Dermis microvascular lymphatic vessel endothelial cell (primary cell): Measurements from ENCODE around the gene PDE4A. TPM values are rescaled to one million over a fixed set of nuclear protein-coding genes. Genes with fewer than 3 reads are reported as not detected.
"Not testable (repeated sequence)": the region's sequence is repeated elsewhere in the genome, so short reads cannot be mapped to it uniquely, and the experiment has no call there.

ENCODE experiments used
- DNase-seq, 2 donors: peaks; one replicate each; pipeline versions ENCODE4 v3.0.0 to v3.0.0-alpha.2; 2010; ENCODE audit warnings: low read depth in 2 of 2
- total RNA-seq: library from RNA; depleted of rRNA; stranded (reverse); fragments of >200 nt; gene quantifications from 2 replicates; pipeline ENCODE4 v1.2.1, GENCODE V29; 2014

The PDE4A gene
- total RNA-seq, 1 donor from 2014 or later = 1.3 TPM

DNA sequence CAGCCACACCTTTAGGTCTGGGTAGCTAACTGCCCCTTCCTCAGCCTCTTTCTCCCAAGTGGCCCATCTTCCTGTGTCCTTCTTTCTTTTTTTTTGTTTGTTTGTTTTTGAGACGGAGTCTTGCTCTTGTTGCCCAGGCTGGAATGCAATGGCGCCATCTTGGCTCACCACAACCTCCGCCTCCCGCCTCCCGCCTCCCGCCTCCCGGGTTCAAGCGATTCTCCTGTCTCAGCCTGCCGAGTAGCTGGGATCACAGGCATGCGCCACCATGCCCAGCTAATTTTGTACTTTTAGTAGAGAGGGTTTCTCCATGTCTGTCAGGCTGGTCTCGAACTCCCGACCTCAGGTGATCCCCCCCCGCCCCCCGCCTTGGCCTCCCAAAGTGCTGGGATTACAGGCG, 41.7 kb downstream of the PDE4A start:
- DNase-seq = not testable (repeated sequence)

DNA sequence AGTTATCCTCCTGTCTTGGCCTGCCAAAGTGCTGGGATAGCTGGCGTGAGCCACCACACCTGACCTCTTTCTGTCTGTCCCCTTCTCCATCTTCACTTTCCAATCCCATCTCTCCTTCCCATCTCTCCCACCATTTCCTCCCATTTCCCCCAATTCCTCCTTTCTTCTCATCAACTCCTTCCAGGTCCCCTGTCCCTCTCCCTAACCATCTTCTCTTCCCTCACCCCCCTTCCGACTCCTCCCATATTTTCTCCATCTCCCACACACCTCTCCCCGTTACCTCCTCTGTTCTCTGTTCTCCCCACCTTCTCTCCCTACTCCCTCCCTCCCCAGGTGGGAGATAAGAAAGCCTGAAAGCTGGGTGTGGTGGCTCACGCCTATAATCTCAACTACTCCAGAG, 42.2 kb downstream of the PDE4A start:
- no peak for DNase-seq

DNA sequence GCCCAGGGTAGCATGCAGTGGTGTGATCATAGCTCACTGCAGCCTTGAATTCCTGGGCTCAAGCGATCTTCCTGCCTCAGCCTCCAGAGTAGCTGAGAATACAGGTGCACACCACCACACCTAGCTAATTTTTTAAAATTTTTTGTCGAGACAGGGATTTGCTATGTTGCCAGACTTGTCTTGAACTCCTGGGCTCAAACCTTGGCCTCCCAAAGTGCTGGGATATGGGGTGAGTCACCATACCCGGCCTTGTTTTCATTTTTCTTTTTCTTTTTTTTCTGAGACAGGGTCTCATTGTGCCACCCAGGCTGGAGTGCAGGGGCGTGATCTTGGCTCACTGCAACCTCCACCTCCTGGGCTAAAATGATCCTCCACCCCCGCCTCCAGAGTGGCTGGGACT, 44.1 kb downstream of the PDE4A start:
- no peak for DNase-seq

GRCh38 chr19:10467104-10467706, 46.9 kb downstream of the PDE4A start:
- DNase-seq = no peak

GRCh38 chr19:10468133-10468532, 47.8 kb downstream of the PDE4A start:
- no peak for DNase-seq

GRCh38 chr19:10471909-10472308, 51.6 kb downstream of the PDE4A start:
- DNase-seq = peak in 1 of 2 donors; percentile 52

DNA sequence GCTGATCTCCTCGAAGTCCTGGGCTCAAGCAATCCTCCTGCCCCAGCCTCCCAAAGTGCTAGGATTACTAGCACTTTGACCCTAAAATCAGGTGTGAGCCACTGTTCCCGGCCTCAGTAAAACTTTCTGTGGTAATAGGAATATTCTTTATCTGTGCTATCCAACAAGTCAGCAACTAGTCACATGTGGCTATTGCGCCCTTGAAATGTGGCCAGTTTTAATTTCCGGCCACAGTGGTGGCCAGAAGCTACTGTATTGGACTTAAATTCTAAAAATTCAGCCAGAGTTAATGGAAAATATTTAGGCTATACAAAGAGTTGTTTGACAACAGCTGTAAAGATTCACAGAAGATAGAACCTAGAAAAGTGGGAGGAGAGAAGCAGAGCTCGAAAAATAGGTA, 52.9 kb downstream of the PDE4A start:
- no peak for DNase-seq

GRCh38 chr19:10474962-10475451, 54.7 kb downstream of the PDE4A start:
- DNase-seq = no peak

- DNase-seq = no peak
Measured at GRCh38 chr19:10478476-10478875, 58.1 kb downstream of the PDE4A start.

DNA sequence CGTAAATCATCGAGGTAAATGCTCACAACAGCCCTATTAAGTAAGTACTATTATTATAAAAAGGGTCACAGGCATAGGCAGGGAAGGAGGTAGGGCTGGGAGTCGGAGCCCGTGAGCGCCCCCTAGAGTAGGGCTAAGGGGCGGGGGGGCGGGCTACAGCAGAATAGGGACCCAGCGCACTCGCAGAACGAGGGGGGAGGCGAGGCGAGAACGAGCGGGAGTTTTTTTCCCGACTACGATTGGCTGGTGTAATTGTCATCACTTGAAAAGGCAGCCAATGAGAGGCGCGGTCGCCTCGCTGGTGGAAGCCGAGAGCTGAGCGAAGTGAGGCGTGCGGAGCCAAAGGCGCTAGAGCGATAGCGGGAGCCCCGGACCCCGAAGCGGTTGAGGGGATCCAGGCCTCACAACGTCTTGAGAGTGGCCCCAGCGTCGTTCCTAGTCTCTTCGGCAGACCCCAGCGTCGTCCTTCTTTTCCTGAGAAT, 58.6 kb downstream of the PDE4A start:
- peak; percentile 88 to 95 for DNase-seq

DNA sequence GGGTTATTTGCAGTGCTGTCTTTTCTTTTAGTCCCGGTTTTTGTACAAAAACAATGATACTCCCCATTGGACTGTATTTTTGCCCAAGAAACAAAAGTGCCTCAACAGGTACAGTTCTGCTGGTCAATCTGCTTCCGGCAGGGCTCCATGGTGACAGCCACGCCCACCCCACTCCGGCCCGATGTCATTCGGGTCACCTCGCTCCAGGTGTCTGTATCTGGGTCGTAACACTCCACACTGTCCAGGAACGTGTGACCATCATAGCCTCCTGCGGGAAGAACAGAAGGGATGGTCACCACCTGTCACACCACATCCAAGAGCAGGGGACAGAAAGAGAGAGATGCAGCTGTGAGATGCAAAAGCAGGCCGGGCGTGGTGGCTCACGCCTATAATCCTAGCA, 66.2 kb downstream of the PDE4A start:
- no peak for DNase-seq

GRCh38 chr19:10491472-10492047, 71.2 kb downstream of the PDE4A start:
- DNase-seq = no peak

- DNase-seq = no peak
Measured at GRCh38 chr19:10497371-10497770, 77.0 kb downstream of the PDE4A start.

GRCh38 chr19:10499550-10500246, 79.4 kb downstream of the PDE4A start:
- no peak for DNase-seq

DNA sequence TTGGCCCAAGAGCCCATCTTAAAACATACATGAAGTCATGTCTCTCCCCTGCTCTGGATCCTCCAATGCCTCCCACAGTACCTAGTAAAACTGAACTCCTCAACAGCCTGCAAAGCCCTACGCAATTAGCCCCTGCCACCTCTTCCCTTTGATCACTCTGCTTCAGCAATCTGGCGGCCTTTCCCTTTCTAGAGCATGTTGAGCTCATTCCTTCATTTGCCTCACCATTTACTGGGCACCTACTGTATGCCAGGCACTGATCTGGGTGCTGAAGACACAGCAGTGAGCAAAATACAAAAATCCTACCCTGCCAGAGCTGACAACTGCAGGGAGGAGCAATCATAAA, 79.9 kb downstream of the PDE4A start:
- no peak for DNase-seq

GRCh38 chr19:10501971-10502523, 81.7 kb downstream of the PDE4A start:
- peak in 1 of 2 donors; percentile 65 for DNase-seq

GRCh38 chr19:10502524-10503001, 82.2 kb downstream of the PDE4A start:
- peak; percentile 84 to 94 for DNase-seq

DNA sequence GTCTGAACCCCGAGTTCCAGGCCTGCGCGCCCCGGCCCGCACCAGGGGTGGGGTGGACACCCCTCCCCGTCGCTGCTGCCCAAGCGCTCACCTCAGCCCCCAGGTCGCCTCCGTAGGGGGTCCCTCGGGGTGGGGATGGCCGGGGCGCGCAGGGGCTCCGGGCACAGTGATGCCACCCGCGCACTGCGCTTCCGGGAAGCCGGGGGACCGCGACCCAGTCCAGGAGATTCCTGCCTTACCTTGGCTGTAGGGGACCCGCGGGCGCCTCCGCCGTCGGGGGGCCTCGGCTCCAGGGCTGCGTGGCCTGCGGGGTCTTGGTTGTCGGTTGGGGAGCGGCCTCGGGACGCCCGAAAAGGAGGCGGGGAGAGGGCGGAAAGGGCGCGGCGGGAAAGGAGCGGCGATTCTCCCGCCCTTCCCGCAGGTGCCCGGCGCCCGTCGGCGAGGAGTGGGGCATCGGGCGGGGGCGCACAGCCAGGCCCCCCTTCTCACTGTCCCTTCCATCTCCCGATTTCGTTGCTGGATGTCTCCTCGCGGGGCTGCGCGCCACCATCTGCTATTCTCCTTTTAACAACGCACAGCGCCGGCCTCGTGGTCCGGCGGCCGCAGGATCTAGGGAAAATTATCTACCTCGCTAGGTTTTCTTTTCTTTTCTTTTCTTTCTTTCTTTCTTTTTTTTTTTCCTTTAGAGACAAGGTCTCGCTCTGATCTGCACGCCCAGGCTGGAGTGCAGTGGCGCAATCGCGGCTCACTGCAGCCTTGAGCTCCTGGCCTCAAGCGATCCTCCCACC, 82.9 kb downstream of the PDE4A start, which contains the start of gene KEAP1:
Gene KEAP1 (minus strand): TSS at position 355 of the 788 bp plus-strand sequence. CDS start 3,323 bp downstream, outside the sequence.
- DNase-seq = peak in 1 of 2 donors; percentile 36

- DNase-seq = peak in 1 of 2 donors; percentile 71
Measured at GRCh38 chr19:10505583-10506229, 85.4 kb downstream of the PDE4A start.

- DNase-seq = no peak
Measured at GRCh38 chr19:10508036-10508435, 87.7 kb downstream of the PDE4A start.

DNA sequence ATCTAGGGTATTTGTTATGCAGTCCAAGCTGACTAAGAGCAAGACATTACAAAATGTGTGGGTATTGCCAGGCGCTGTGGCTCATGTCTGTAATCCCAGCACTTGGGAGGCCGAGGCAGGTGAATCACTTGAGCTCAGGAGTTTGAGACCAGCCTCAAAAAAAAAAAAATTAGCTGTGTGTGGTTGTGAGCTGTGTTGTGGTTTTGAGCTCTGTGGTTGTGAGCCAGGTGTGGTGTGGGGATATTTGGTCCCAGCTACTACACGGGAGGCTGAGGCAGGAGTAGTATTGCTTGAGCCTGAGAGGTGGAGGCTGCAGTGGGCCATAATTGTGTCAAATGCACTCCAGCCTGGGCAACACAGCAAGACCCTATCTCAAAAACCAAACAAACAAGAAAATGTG, 88.4 kb downstream of the PDE4A start:
- DNase-seq = no peak
